IMR-90 (cell line): ENCODE measurements around the gene ARPC5L. TPM values are rescaled to one million over a fixed set of nuclear protein-coding genes. Genes with fewer than 3 reads are reported as not detected.
A peak's percentile ranks its signal among the peaks of the same experiment; 100 is the strongest.

ENCODE experiments used
- ATAC-seq: fragments of 200-7000 bp; cut with Tn5 transposase; 2 replicates; pipeline ENCODE4 v1.9.1; 2020; ENCODE audit warnings: low read depth, mild to moderate bottlenecking, moderate library complexity
- BruUV-seq: library from RNA; stranded (reverse); fragments of 400-500 nt; replicated peaks from 2 replicates; lab custom pipeline; 2021; lab: Mats Ljungman, UMichigan
- CTCF ChIA-PET: fragments of 300-600 bp; formaldehyde crosslinking; extraction: SDS; loops from one replicate; lab custom pipeline; 2021; ENCODE audit warnings: antibody characterized with exemption; lab: Yijun Ruan, JAX
- POLR2A ChIA-PET: fragments of 300-600 bp; sonication (Branson Sonifier 250); formaldehyde crosslinking; loops from one replicate; lab custom pipeline; 2022; ENCODE audit warnings: antibody characterized with exemption; ENCODE audit not compliant: unreplicated experiment; lab: Charles Lee
- DNase-seq: peaks from one replicate; pipeline ENCODE4 v3.0.0; 2013
- H2AFZ ChIP-seq: replicated peaks from 2 replicates; pipeline ENCODE3; 2013; ENCODE audit warnings: low read length, mild to moderate bottlenecking; ENCODE audit not compliant: poor library complexity
- H2AK5ac ChIP-seq: 2 replicates; pipeline ENCODE4 v1.6.1; 2013; ENCODE audit warnings: low read depth, low read length, inconsistent platforms
- H2AK9ac ChIP-seq: replicated peaks from 2 replicates; pipeline ENCODE3; 2013; ENCODE audit warnings: mild to moderate bottlenecking, low read depth, low read length, moderate library complexity; ENCODE audit not compliant: poor library complexity
- H2BK120ac ChIP-seq: 2 replicates; pipeline ENCODE4 v1.6.1; 2013; ENCODE audit warnings: low read depth, low read length, inconsistent platforms
- H2BK15ac ChIP-seq: 3 replicates; pipeline ENCODE4 v1.6.1; 2013; ENCODE audit warnings: low read depth, low read length, inconsistent platforms
- H2BK20ac ChIP-seq: 2 replicates; pipeline ENCODE4 v1.6.1; 2013; ENCODE audit warnings: low read depth, mild to moderate bottlenecking, inconsistent platforms, low read length, moderate library complexity
- H2BK5ac ChIP-seq: 2 replicates; pipeline ENCODE4 v1.6.1; 2013; ENCODE audit warnings: mild to moderate bottlenecking, low read depth, low read length, inconsistent platforms; ENCODE audit not compliant: poor library complexity, severe bottlenecking
- H3K14ac ChIP-seq: replicated peaks from 2 replicates; pipeline ENCODE4 v1.6.1; 2013; ENCODE audit warnings: low read depth, low read length, inconsistent platforms
- H3K18ac ChIP-seq: 2 replicates; pipeline ENCODE4 v1.6.1; 2013; ENCODE audit warnings: low read depth, low read length, control low read depth
- H3K23ac ChIP-seq: 2 replicates; pipeline ENCODE4 v1.6.1; 2013; ENCODE audit warnings: low read depth, low read length, inconsistent platforms
- H3K27ac ChIP-seq: 2 replicates; pipeline ENCODE4 v1.5.1; 2013; ENCODE audit warnings: mild to moderate bottlenecking, control low read depth, low read length; ENCODE audit not compliant: insufficient read depth
- H3K27me3 ChIP-seq: 2 replicates; pipeline ENCODE4 v1.6.1; 2013; ENCODE audit warnings: low read length; ENCODE audit not compliant: control insufficient read depth, insufficient read depth
- H3K36me3 ChIP-seq: 2 replicates; pipeline ENCODE4 v1.6.1; 2013; ENCODE audit warnings: low read length, mixed read lengths; ENCODE audit not compliant: control insufficient read depth, insufficient read depth
- H3K4ac ChIP-seq: 2 replicates; pipeline ENCODE4 v1.6.1; 2013; ENCODE audit warnings: low read depth, low read length, inconsistent platforms
- H3K4me1 ChIP-seq: 2 replicates; pipeline ENCODE4 v1.6.1; 2013; ENCODE audit warnings: low read length, mixed read lengths; ENCODE audit not compliant: control insufficient read depth, insufficient read depth
- H3K4me2 ChIP-seq: 2 replicates; pipeline ENCODE4 v1.6.1; 2013; ENCODE audit warnings: low read depth, mild to moderate bottlenecking, control low read depth, low read length, moderate library complexity
- H3K4me3 ChIP-seq: 2 replicates; pipeline ENCODE4 v1.5.1; 2013; ENCODE audit warnings: low read depth, mild to moderate bottlenecking, control low read depth, low read length, moderate library complexity; ENCODE audit not compliant: insufficient read depth
- H3K56ac ChIP-seq: 2 replicates; pipeline ENCODE4 v1.6.1; 2013; ENCODE audit warnings: low read length, inconsistent platforms; ENCODE audit not compliant: insufficient read depth; ENCODE audit errors: extremely low read depth
- H3K79me1 ChIP-seq, 2 experiments: 2 replicates each; pipeline ENCODE4 v1.6.1; 2013; ENCODE audit warnings: low read length in 2 of 2, inconsistent platforms in 1 of 2, low read depth in 1 of 2
- H3K9ac ChIP-seq: 2 replicates; pipeline ENCODE4 v1.6.1; 2013; ENCODE audit warnings: low read depth, low read length, control low read depth
- H3K9me1 ChIP-seq: 2 replicates; pipeline ENCODE4 v1.6.1; 2013; ENCODE audit warnings: low read length, inconsistent platforms; ENCODE audit not compliant: insufficient read depth
- H3K9me3 ChIP-seq: 2 replicates; pipeline ENCODE4 v1.6.1; 2013; ENCODE audit warnings: low read length; ENCODE audit not compliant: control insufficient read depth, insufficient read depth
- H4K20me1 ChIP-seq: 2 replicates; pipeline ENCODE4 v1.6.1; 2013; ENCODE audit warnings: low read length, inconsistent platforms; ENCODE audit not compliant: insufficient read depth
- H4K5ac ChIP-seq: 2 replicates; pipeline ENCODE4 v1.6.1; 2013; ENCODE audit warnings: mild to moderate bottlenecking, low read depth, low read length, control low read depth
- H4K8ac ChIP-seq, 2 experiments: 2 replicates each; pipeline ENCODE4 v1.6.1; 2013; ENCODE audit warnings: low read depth in 2 of 2, low read length in 2 of 2, control low read depth in 1 of 2, inconsistent platforms in 1 of 2
- H4K91ac ChIP-seq: 2 replicates; pipeline ENCODE4 v1.6.1; 2013; ENCODE audit warnings: low read depth, low read length, inconsistent platforms; ENCODE audit not compliant: insufficient read depth
- BHLHE40 ChIP-seq: fragments of 150-350 bp; IDR thresholded peaks from 2 replicates; pipeline ENCODE4 v1.6.1; 2016; ENCODE audit warnings: mild to moderate bottlenecking, low read depth, low read length
- CHD1 ChIP-seq: IDR thresholded peaks from 2 replicates; pipeline ENCODE4 v1.6.1; 2012; ENCODE audit warnings: low read depth, low read length, improper control_type of control experiment
- MAFK ChIP-seq: IDR thresholded peaks from 2 replicates; pipeline ENCODE4 v1.6.1; 2012; ENCODE audit warnings: low read depth, low read length, improper control_type of control experiment
- MXI1 ChIP-seq: IDR thresholded peaks from 2 replicates; pipeline ENCODE4 v1.6.1; 2012; ENCODE audit warnings: low read depth, mild to moderate bottlenecking, low read length, moderate library complexity, borderline replicate concordance
- NFE2L2 ChIP-seq: fragments of 150-350 bp; IDR thresholded peaks from 2 replicates; pipeline ENCODE4 v1.6.1; 2016; ENCODE audit warnings: low read depth, mild to moderate bottlenecking, low read length
- RCOR1 ChIP-seq: IDR thresholded peaks from 2 replicates; pipeline ENCODE4 v1.6.1; 2012; ENCODE audit warnings: mild to moderate bottlenecking, low read length, improper control_type of control experiment; ENCODE audit not compliant: insufficient replicate concordance
- SMC3 ChIP-seq: fragments of 150-350 bp; IDR thresholded peaks from 2 replicates; pipeline ENCODE4 v1.6.1; 2016; ENCODE audit warnings: low read depth, mild to moderate bottlenecking, antibody characterized with exemption, low read length, moderate library complexity
- WGBS, 2 experiments: methylation state at CpG; one replicate each; pipeline versions ENCODE4 v1.1.5 to v1.1.7; 2013; ENCODE audit warnings: missing lambda C conversion rate in 2 of 2; ENCODE audit not compliant: insufficient read length in 1 of 2; ENCODE audit errors: extremely low coverage in 2 of 2; 5-methylcytosine and 5-hydroxymethylcytosine counted together
- dilution Hi-C: fragments of 300-500 bp; cut with HindIII; formaldehyde crosslinking; loops from one replicate; pipeline ENCODE4 v1.14.3; 2018; ENCODE audit warnings: low sequenced_read_pairs; ENCODE audit not compliant: unreplicated experiment
- in situ Hi-C: fragments of 300-500 bp; cut with MboI; formaldehyde crosslinking; loops from 3 replicates; pipeline ENCODE4 v1.14.3; 2019; ENCODE audit warnings: low sequenced_read_pairs, inconsistent platforms, mixed read lengths
- intact Hi-C: fragments of 100-400 bp; cut with micrococcal nuclease; formaldehyde crosslinking; loops from 2 replicates; pipeline ENCODE4 v1.10.0; 2022
- polyA plus RNA-seq, 3 experiments: library from polyadenylated mRNA; depleted of rRNA; stranded (reverse); fragments of >200 nt; gene quantifications; 2 replicates each; pipeline ENCODE4 v1.2.3, GENCODE V29; 2012; ENCODE audit warnings: low replicate concordance in 1 of 3
- total RNA-seq: library from RNA; depleted of rRNA; stranded (reverse); fragments of >200 nt; gene quantifications from 2 replicates; pipeline ENCODE4 v1.2.3, GENCODE V29; 2012
- TF ChIP-seq, protein P1 (sequence below): fragments of 150-350 bp; IDR thresholded peaks from 2 replicates; pipeline ENCODE4 v1.6.1; 2016; ENCODE audit warnings: low read depth, mild to moderate bottlenecking, low read length, moderate library complexity, borderline replicate concordance

Gene ARPC5L
- total and polyA plus RNA-seq, 2 of the 4 experiments (the other 2 are of a cell fraction): 11.1 to 53.8 TPM

DNA sequence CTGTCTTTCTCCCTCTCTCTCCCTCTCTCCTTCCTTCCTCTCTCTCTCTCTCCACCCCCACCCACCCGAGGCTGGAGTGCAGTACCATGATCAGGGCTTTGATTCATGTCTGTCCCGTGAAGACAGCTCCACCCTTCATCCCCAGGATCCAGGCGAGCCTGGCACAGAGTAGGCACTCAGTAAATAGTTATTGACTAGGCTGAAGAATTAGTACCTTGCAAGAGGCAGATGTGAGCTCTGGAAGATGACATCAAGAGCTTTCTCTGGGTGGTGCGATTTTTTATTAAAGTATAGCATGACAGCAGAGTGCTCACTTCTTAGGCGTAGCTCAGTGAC is 32.6 kb upstream of the ARPC5L start:
- Histone ChIP-seq H3K56ac (no peak overlapping the region), H4K5ac (no peak overlapping the region), H3K4me2 (no peak overlapping the region), H2BK120ac (no peak overlapping the region), H3K9me3 (0 out of 2 replicates have a peak, but pooled peaks cover 2% of the 10 kb centered on the region), H2AFZ (no peak overlapping the region), H3K9ac (no peak overlapping the region), H3K4ac (no peak overlapping the region), H3K27ac (no peak overlapping the region), H3K4me3 (no peak overlapping the region), H3K14ac (no peak overlapping the region), H2AK5ac (0 out of 2 replicates have a peak overlapping the region, but pooled peaks have one; percentile 7), H3K27me3 (no peaks in the 10 kb centered on the region), H4K8ac (no peak overlapping the region), H4K91ac (no peak overlapping the region), H3K79me1 (no peaks in the 10 kb centered on the region), H2BK20ac (no peak overlapping the region), H3K4me1 (peaks cover 12% of the 10 kb centered on the region), H2BK15ac (no peak overlapping the region), H2BK5ac (no peak overlapping the region), H3K36me3 (no peaks in the 10 kb centered on the region), H3K23ac (no peak overlapping the region), H4K20me1 (no peaks in the 10 kb centered on the region; the same call in 1 of the 2 replicates), H2AK9ac (no peak overlapping the region), H3K18ac (no peak overlapping the region), H3K9me1 (peaks cover 4% of the 10 kb centered on the region; the same call in 1 of the 2 replicates)
- WGBS, 2 experiments: 10% methylated on average over 2 of the region's 5 CpGs; no CpG with 5 or more reads in 1 of the 2 experiments
- POLR2A ChIA-PET: interaction anchor here (0.7 kb wide), 1 partner anchor 31 kb away, joined by 8 read pairs; no protein-coding TSS in a partner anchor
- DNase-seq (no peak), ATAC-seq (no peak)
- in situ Hi-C loops: no loop called here
- dilution Hi-C loops: no loop called here
- BruUV-seq: no TSS peak
- intact Hi-C loops: no loop called here
- CTCF ChIA-PET: interaction anchor here (1.0 kb wide), 1 partner anchor 11 kb away, joined by 5 read pairs; no protein-coding TSS in a partner anchor
- no peak for TF ChIP-seq MXI1
- TF ChIP-seq BHLHE40: no peak
- TF ChIP-seq CHD1: no peak
- no peak for TF ChIP-seq NFE2L2
- TF ChIP-seq, protein P1, sequence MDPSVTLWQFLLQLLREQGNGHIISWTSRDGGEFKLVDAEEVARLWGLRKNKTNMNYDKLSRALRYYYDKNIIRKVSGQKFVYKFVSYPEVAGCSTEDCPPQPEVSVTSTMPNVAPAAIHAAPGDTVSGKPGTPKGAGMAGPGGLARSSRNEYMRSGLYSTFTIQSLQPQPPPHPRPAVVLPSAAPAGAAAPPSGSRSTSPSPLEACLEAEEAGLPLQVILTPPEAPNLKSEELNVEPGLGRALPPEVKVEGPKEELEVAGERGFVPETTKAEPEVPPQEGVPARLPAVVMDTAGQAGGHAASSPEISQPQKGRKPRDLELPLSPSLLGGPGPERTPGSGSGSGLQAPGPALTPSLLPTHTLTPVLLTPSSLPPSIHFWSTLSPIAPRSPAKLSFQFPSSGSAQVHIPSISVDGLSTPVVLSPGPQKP: no peak
- TF ChIP-seq MAFK: no peak
- no peak for TF ChIP-seq RCOR1
- no peak for TF ChIP-seq SMC3
